ENCODE results near the gene JDP2.

DNA sequence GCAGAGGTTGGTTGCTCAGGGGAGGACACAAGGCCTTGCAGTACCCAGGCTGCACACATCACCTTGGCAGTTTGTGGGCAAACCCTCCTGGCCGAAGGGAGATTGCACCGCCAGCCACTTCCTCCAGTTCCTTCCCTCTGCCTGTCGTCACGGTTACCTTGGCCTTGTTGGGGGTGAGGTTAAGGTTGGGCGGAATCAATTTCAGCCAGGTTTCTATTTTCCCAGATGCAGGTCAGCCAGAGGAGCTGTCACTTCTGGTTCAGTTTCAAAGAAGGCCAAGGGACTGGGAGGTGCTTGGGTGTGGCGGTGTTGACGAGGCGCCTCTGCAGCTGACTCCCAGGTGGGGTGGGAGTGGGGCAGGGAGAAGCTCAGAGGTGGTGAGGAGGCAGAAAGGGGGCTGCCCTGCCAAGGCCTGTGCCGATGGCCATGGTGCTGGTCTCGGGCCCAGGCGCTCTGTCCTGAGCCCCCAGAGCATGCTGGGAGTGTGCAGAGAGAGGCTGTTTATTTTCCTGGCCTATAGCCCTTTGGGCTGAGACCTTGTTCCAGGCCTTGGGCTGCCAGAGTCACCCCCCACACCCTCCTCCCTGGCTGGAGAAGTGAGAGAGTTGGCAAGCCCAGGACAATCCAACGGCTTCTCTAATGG, 31.4 kb downstream of the JDP2 start:
- no peak for TF ChIP-seq SMC3 (IDR thresholded peaks at IDR 0.05; ENCODE audit: low read depth, low read length)
- TF ChIP-seq, protein P1, sequence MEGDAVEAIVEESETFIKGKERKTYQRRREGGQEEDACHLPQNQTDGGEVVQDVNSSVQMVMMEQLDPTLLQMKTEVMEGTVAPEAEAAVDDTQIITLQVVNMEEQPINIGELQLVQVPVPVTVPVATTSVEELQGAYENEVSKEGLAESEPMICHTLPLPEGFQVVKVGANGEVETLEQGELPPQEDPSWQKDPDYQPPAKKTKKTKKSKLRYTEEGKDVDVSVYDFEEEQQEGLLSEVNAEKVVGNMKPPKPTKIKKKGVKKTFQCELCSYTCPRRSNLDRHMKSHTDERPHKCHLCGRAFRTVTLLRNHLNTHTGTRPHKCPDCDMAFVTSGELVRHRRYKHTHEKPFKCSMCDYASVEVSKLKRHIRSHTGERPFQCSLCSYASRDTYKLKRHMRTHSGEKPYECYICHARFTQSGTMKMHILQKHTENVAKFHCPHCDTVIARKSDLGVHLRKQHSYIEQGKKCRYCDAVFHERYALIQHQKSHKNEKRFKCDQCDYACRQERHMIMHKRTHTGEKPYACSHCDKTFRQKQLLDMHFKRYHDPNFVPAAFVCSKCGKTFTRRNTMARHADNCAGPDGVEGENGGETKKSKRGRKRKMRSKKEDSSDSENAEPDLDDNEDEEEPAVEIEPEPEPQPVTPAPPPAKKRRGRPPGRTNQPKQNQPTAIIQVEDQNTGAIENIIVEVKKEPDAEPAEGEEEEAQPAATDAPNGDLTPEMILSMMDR (conservative IDR thresholded peaks at IDR 0.05; ENCODE audit: low read depth, low read length): no peak
- TF ChIP-seq MAZ (IDR thresholded peaks at IDR 0.05; ENCODE audit: borderline replicate concordance, low read depth, low read length): no peak
- TF ChIP-seq, protein P2, sequence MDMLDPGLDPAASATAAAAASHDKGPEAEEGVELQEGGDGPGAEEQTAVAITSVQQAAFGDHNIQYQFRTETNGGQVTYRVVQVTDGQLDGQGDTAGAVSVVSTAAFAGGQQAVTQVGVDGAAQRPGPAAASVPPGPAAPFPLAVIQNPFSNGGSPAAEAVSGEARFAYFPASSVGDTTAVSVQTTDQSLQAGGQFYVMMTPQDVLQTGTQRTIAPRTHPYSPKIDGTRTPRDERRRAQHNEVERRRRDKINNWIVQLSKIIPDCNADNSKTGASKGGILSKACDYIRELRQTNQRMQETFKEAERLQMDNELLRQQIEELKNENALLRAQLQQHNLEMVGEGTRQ (IDR thresholded peaks at IDR 0.05; ENCODE audit: low read depth, low read length): no peak
- no peak for TF ChIP-seq POLR2A (IDR thresholded peaks at IDR 0.05; ENCODE audit: low read depth, low read length)
- TF ChIP-seq BHLHE40 (IDR thresholded peaks at IDR 0.05; ENCODE audit: low read depth, low read length): no peak
- no peak for TF ChIP-seq CEBPB (IDR thresholded peaks at IDR 0.05; ENCODE audit: low read depth, low read length)
